ENCODE measurements around the gene PTCH1.

- no peak for TF ChIP-seq ZNF23 (tag by site-specific recombination; IDR thresholded peaks at IDR 0.05; ENCODE audit: borderline replicate concordance)
- no peak for TF ChIP-seq ZBTB21 (tag by site-specific recombination; IDR thresholded peaks at IDR 0.05)
- no peak for TF ChIP-seq PRDM10 (tag by site-specific recombination; IDR thresholded peaks at IDR 0.05)
- TF ChIP-seq ZNF24 (tag by site-specific recombination; IDR thresholded peaks at IDR 0.05), result no peak
Observed at GRCh38 chr9:95440447-95440846, 76.3 kb downstream of the PTCH1 start.

Measured in HEK293 (cell line).